ENCODE results near the gene SNX25.
A peak's percentile ranks its signal among the peaks of the same experiment; 100 is the strongest.

SNX25 gene

GRCh38 chr4:185293202-185293601 is 83.8 kb downstream of the SNX25 start:
- peaks cover 0 to 2% (median 0%) of the 10 kb centered on the region in 4 experiments for H3K36me3 ChIP-seq (ENCODE audit: control insufficient read depth in 4 of 4, insufficient read depth in 4 of 4, low read length in 3 of 4)
- DNase-seq = no peak
- no peak overlapping the region for H3K27ac ChIP-seq (ENCODE audit: insufficient read depth in 1 of 2, low read depth in 1 of 2, low read length in 2 of 2, poor library complexity in 1 of 2, severe bottlenecking in 2 of 2)
- H3K4me3 ChIP-seq (ENCODE audit: control insufficient read depth in 1 of 7, extremely low read depth in 1 of 7, insufficient read depth in 4 of 7, low read depth in 2 of 7, low read length in 6 of 7) = no peak overlapping the region
- no peaks in the 10 kb centered on the region for H3K27me3 ChIP-seq (replicated peaks in 2 of 5; ENCODE audit: control insufficient read depth in 4 of 5, insufficient read depth in 5 of 5, low read length in 4 of 5)
- no peaks in the 10 kb centered on the region for H3K4me1 ChIP-seq (ENCODE audit: control extremely low read depth in 1 of 4, control insufficient read depth in 4 of 4, insufficient read depth in 4 of 4, low read length in 3 of 4)
- ChIA-PET POLR2A (no interaction called here), CTCF (no interaction called here)
- H3K9me3 ChIP-seq (ENCODE audit: control extremely low read depth in 1 of 5, control insufficient read depth in 4 of 5, insufficient read depth in 2 of 5, low read depth in 1 of 5, low read length in 4 of 5) = peaks cover 0 to 5% (median 0%) of the 10 kb centered on the region in 5 experiments
- WGBS (ENCODE audit: insufficient coverage) = no CpG with 5 or more reads among the region's 1 CpG

DNA sequence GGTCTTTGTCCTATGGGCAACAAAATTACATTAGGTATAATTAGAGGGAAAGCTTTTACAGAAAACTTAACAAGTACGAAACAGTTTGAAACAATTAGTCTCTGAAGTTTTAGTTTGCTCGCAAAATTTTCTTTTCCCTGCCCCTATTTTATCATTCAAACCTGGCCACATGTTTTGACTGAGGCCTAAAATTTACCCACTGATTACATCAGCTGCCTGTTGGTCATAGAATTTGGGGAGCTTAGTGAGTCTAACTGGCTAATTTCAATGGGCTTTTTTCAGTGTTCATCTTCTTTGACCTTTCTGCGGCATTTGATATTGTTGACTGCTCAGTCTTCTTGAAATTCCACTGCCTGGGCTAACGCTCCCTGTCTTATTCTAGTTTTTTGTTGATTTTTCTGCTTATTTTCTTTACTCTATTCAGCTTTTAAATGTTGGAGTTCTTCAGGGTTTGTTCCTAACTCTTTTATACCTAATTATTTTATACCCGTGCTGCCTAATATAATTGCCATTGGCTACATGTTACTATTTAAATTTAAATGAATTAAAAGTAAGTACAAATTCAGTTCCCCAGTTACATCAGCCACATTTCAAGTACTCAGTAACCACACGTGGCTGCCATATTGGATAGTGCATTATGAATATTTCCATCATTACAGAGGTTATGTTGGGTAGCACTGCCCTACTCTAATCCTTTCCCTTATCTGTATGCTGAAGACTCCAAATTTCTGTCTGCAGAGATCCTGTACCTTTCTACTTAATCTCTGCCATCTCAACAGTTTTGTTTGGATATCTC is 87.5 kb downstream of the SNX25 start:
- Histone ChIP-seq H3K4me1 (ENCODE audit: control extremely low read depth in 1 of 4, control insufficient read depth in 4 of 4, insufficient read depth in 4 of 4, low read length in 3 of 4) (no peaks in the 10 kb centered on the region), H3K9me3 (ENCODE audit: control extremely low read depth in 1 of 5, control insufficient read depth in 4 of 5, insufficient read depth in 2 of 5, low read depth in 1 of 5, low read length in 4 of 5) (peaks cover 0 to 5% (median 0%) of the 10 kb centered on the region in 5 experiments), H3K27me3 (replicated peaks in 2 of 5; ENCODE audit: control insufficient read depth in 4 of 5, insufficient read depth in 5 of 5, low read length in 4 of 5) (no peaks in the 10 kb centered on the region), H3K4me3 (ENCODE audit: control insufficient read depth in 1 of 7, extremely low read depth in 1 of 7, insufficient read depth in 4 of 7, low read depth in 2 of 7, low read length in 6 of 7) (no peak overlapping the region), H3K36me3 (ENCODE audit: control insufficient read depth in 4 of 4, insufficient read depth in 4 of 4, low read length in 3 of 4) (peaks cover 0 to 2% (median 0%) of the 10 kb centered on the region in 4 experiments), H3K27ac (ENCODE audit: insufficient read depth in 1 of 2, low read depth in 1 of 2, low read length in 2 of 2, poor library complexity in 1 of 2, severe bottlenecking in 2 of 2) (no peak overlapping the region)
- no peak for DNase-seq
- POLR2A ChIA-PET = no interaction called here
- CTCF ChIA-PET = interaction anchor here (1.3 kb wide), 1 partner anchor 9 kb away, joined by 3 read pairs; no protein-coding TSS in a partner anchor
- 100% methylated on average over 2 of the region's 6 CpGs for WGBS (ENCODE audit: insufficient coverage)

- Histone ChIP-seq H3K4me3 (ENCODE audit: control insufficient read depth in 1 of 7, extremely low read depth in 1 of 7, insufficient read depth in 4 of 7, low read depth in 2 of 7, low read length in 6 of 7) (no peak overlapping the region), H3K36me3 (ENCODE audit: control insufficient read depth in 4 of 4, insufficient read depth in 4 of 4, low read length in 3 of 4) (peaks cover 0 to 1% (median 0%) of the 10 kb centered on the region in 4 experiments), H3K27me3 (replicated peaks in 2 of 5; ENCODE audit: control insufficient read depth in 4 of 5, insufficient read depth in 5 of 5, low read length in 4 of 5) (no peaks in the 10 kb centered on the region), H3K9me3 (ENCODE audit: control extremely low read depth in 1 of 5, control insufficient read depth in 4 of 5, insufficient read depth in 2 of 5, low read depth in 1 of 5, low read length in 4 of 5) (no peaks in the 10 kb centered on the region), H3K27ac (ENCODE audit: insufficient read depth in 1 of 2, low read depth in 1 of 2, low read length in 2 of 2, poor library complexity in 1 of 2, severe bottlenecking in 2 of 2) (no peak overlapping the region), H3K4me1 (ENCODE audit: control extremely low read depth in 1 of 4, control insufficient read depth in 4 of 4, insufficient read depth in 4 of 4, low read length in 3 of 4) (no peaks in the 10 kb centered on the region)
- WGBS (ENCODE audit: insufficient coverage) = 95% methylated on average over 11 of the region's 12 CpGs
- POLR2A ChIA-PET = no interaction called here
- CTCF ChIA-PET = interaction anchor here (1.2 kb wide), 1 partner anchor 22 kb away, joined by 3 read pairs; no protein-coding TSS in a partner anchor
- no peak for DNase-seq
Observed at GRCh38 chr4:185298728-185299430, 89.5 kb downstream of the SNX25 start.

DNA sequence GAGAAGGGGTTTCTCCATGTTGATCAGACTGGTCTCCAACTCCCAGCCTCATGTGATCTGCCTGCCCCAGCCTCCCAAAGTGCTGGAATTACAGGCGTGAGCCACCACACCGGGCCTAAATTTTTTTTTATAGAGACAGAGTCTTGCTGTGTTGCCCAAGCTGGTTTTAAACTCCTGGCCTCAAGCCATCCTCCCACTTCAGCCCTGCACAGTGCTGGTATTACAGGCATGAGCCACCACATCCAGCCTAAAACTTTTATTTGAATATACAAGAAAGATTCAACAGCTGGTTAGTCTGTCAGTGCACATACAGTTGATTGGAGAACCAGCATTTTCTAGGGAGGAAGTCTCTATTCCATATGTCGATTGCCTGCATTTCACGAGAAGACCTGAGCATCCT is 95.1 kb downstream of the SNX25 start:
- no peak for DNase-seq
- no peak overlapping the region for H3K27ac ChIP-seq (ENCODE audit: insufficient read depth in 1 of 2, low read depth in 1 of 2, low read length in 2 of 2, poor library complexity in 1 of 2, severe bottlenecking in 2 of 2)
- ChIA-PET POLR2A (no interaction called here), CTCF (interaction anchor here (0.9 to 1.4 kb wide), 4 partner anchors 78 to 170 kb away, joined by 3 to 4 read pairs (median 3); no protein-coding TSS in a partner anchor)
- H3K36me3 ChIP-seq (ENCODE audit: control insufficient read depth in 4 of 4, insufficient read depth in 4 of 4, low read length in 3 of 4) = no peaks in the 10 kb centered on the region
- no peak overlapping the region for H3K4me3 ChIP-seq (ENCODE audit: control insufficient read depth in 1 of 7, extremely low read depth in 1 of 7, insufficient read depth in 4 of 7, low read depth in 2 of 7, low read length in 6 of 7)
- no peaks in the 10 kb centered on the region for H3K9me3 ChIP-seq (ENCODE audit: control extremely low read depth in 1 of 5, control insufficient read depth in 4 of 5, insufficient read depth in 2 of 5, low read depth in 1 of 5, low read length in 4 of 5)
- H3K4me1 ChIP-seq (ENCODE audit: control extremely low read depth in 1 of 4, control insufficient read depth in 4 of 4, insufficient read depth in 4 of 4, low read length in 3 of 4) = peaks cover 0 to 5% (median 0%) of the 10 kb centered on the region in 4 experiments
- H3K27me3 ChIP-seq (replicated peaks in 2 of 5; ENCODE audit: control insufficient read depth in 4 of 5, insufficient read depth in 5 of 5, low read length in 4 of 5) = no peaks in the 10 kb centered on the region
- 88% methylated on average over 3 of the region's 4 CpGs for WGBS (ENCODE audit: insufficient coverage)

- POLR2A ChIA-PET = no interaction called here
- Histone ChIP-seq H3K27me3 (replicated peaks in 2 of 5; ENCODE audit: control insufficient read depth in 4 of 5, insufficient read depth in 5 of 5, low read length in 4 of 5) (no peaks in the 10 kb centered on the region), H3K36me3 (ENCODE audit: control insufficient read depth in 4 of 4, insufficient read depth in 4 of 4, low read length in 3 of 4) (no peaks in the 10 kb centered on the region), H3K4me3 (ENCODE audit: control insufficient read depth in 1 of 7, extremely low read depth in 1 of 7, insufficient read depth in 4 of 7, low read depth in 2 of 7, low read length in 6 of 7) (no peak overlapping the region), H3K4me1 (ENCODE audit: control extremely low read depth in 1 of 4, control insufficient read depth in 4 of 4, insufficient read depth in 4 of 4, low read length in 3 of 4) (peaks cover 0 to 5% (median 1%) of the 10 kb centered on the region in 4 experiments), H3K9me3 (ENCODE audit: control extremely low read depth in 1 of 5, control insufficient read depth in 4 of 5, insufficient read depth in 2 of 5, low read depth in 1 of 5, low read length in 4 of 5) (no peaks in the 10 kb centered on the region), H3K27ac (ENCODE audit: insufficient read depth in 1 of 2, low read depth in 1 of 2, low read length in 2 of 2, poor library complexity in 1 of 2, severe bottlenecking in 2 of 2) (no peak overlapping the region)
- CTCF ChIA-PET = interaction anchor here (1.1 to 1.4 kb wide), 3 partner anchors 107 to 171 kb away, joined by 3 to 4 read pairs (median 3); no protein-coding TSS in a partner anchor
- 100% methylated on average over 1 of the region's 5 CpGs for WGBS (ENCODE audit: insufficient coverage)
- peak; percentile 56 to 76 (median 76) for DNase-seq
Observed at GRCh38 chr4:185304944-185305690, 95.7 kb downstream of the SNX25 start.

DNA sequence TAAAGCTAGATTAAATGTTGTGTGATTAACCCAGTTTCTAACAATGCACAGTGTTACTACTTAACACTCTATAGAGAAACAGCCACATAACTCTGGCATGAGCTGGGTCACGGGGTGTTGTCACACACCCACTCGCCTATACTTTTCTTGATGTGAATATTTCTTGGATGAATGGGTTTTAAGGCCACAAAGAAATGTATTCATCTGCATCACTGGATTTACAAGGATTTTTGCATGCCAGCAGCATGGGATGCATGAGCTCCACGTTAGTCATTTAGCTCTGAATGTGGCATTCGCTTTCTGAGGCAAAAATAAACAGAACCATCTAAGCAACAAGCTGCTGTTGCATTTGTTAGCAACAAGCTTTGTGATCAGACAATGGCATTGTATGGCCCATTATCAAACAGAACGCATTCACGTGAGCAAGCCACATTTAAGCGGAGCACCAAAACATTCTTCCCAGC is 96.6 kb downstream of the SNX25 start:
- DNase-seq = no peak
- no peak overlapping the region for H3K27ac ChIP-seq (ENCODE audit: insufficient read depth in 1 of 2, low read depth in 1 of 2, low read length in 2 of 2, poor library complexity in 1 of 2, severe bottlenecking in 2 of 2)
- ChIA-PET POLR2A (no interaction called here), CTCF (interaction anchor here (1.1 kb wide), 1 partner anchor 156 kb away, joined by 3 read pairs; no protein-coding TSS in a partner anchor)
- H3K4me3 ChIP-seq (ENCODE audit: control insufficient read depth in 1 of 7, extremely low read depth in 1 of 7, insufficient read depth in 4 of 7, low read depth in 2 of 7, low read length in 6 of 7) = no peak overlapping the region
- H3K27me3 ChIP-seq (replicated peaks in 2 of 5; ENCODE audit: control insufficient read depth in 4 of 5, insufficient read depth in 5 of 5, low read length in 4 of 5) = no peaks in the 10 kb centered on the region
- H3K9me3 ChIP-seq (ENCODE audit: control extremely low read depth in 1 of 5, control insufficient read depth in 4 of 5, insufficient read depth in 2 of 5, low read depth in 1 of 5, low read length in 4 of 5) = no peaks in the 10 kb centered on the region
- WGBS (ENCODE audit: insufficient coverage) = 97% methylated on average over 5 of the region's 7 CpGs
- peaks cover 0 to 5% (median 1%) of the 10 kb centered on the region in 4 experiments for H3K4me1 ChIP-seq (ENCODE audit: control extremely low read depth in 1 of 4, control insufficient read depth in 4 of 4, insufficient read depth in 4 of 4, low read length in 3 of 4)
- H3K36me3 ChIP-seq (ENCODE audit: control insufficient read depth in 4 of 4, insufficient read depth in 4 of 4, low read length in 3 of 4) = no peaks in the 10 kb centered on the region
